ENCODE data around the gene NRXN3. TPM values are rescaled to one million over a fixed set of nuclear protein-coding genes. Genes with fewer than 3 reads are reported as not detected.

The NRXN3 gene
- total and polyA plus RNA-seq, 2 experiments from 2014 or later = 1.0 to 1.8 TPM

- H3K27ac ChIP-seq (ENCODE audit: low read depth) = no peak overlapping the region; the same call in 1 of the 2 replicates
- H3K4me3 Mint-ChIP-seq = no peak overlapping the region
These were observed 593.6 kb downstream of the NRXN3 start for GRCh38 chr14:78763746-78764145.

GRCh38 chr14:78764240-78764639 lies 594.1 kb downstream of the NRXN3 start:
- H3K27ac ChIP-seq (ENCODE audit: low read depth) = peak overlapping the region; percentile 84
- peak; percentile 51 for ATAC-seq
- H3K27ac Mint-ChIP-seq = peak overlapping the region; percentile 59
- TF ChIP-seq CREB1 (CRISPR knock-in tag; IDR thresholded peaks at IDR 0.05; ENCODE audit: low read depth) = no peak
- TF ChIP-seq CTCF (conservative IDR thresholded peaks at IDR 0.05; ENCODE audit: low read depth in 2 of 2) = no peak
- TF ChIP-seq NANOG (IDR thresholded peaks at IDR 0.05; ENCODE audit: borderline replicate concordance) = no peak
- TF ChIP-seq ETS1 (IDR thresholded peaks at IDR 0.05) = no peak
- TF ChIP-seq REST (IDR thresholded peaks at IDR 0.05; ENCODE audit: unreplicated experiment) = no peak
- TF ChIP-seq EZH2phosphoT487 (IDR thresholded peaks at IDR 0.05; ENCODE audit: unreplicated experiment) = no peak
- TF ChIP-seq JUNB (IDR thresholded peaks at IDR 0.05; ENCODE audit: unreplicated experiment) = no peak

More at GRCh38 chr14:78763746-78764145, 593.6 kb downstream of the NRXN3 start:
- 0 out of 2 replicates have a peak, but pooled peaks cover 4% of the 10 kb centered on the region for H3K9me2 ChIP-seq (ENCODE audit: insufficient read depth)
- no peaks in the 10 kb centered on the region for H3K27me3 Mint-ChIP-seq (ENCODE audit: insufficient read depth, low read depth, poor library complexity)
- no peaks in the 10 kb centered on the region for H3K79me2 ChIP-seq (replicated peaks; ENCODE audit: insufficient read depth)
- H3K4me3 ChIP-seq = no peak overlapping the region
- H3K4me2 ChIP-seq = no peak overlapping the region
- 0 out of 2 replicates have a peak, but pooled peaks cover 13% of the 10 kb centered on the region for H3K4me1 ChIP-seq (ENCODE audit: insufficient read depth)
- H3K27me3 ChIP-seq (ENCODE audit: insufficient read depth) = no peaks in the 10 kb centered on the region
- ATAC-seq = no peak
- no peak for TF ChIP-seq ETS1 (IDR thresholded peaks at IDR 0.05)
- no peak for TF ChIP-seq JUNB (IDR thresholded peaks at IDR 0.05; ENCODE audit: unreplicated experiment)
- no peak for TF ChIP-seq CTCF (conservative IDR thresholded peaks at IDR 0.05; ENCODE audit: low read depth in 2 of 2)
- no peak overlapping the region for H2AFZ ChIP-seq
- no peaks in the 10 kb centered on the region for H4K20me1 ChIP-seq (replicated peaks; ENCODE audit: insufficient read depth)
- no peaks in the 10 kb centered on the region for H3K9me3 Mint-ChIP-seq
- no peak overlapping the region for H3K27ac Mint-ChIP-seq
- no peaks in the 10 kb centered on the region; the same call in 1 of the 2 replicates for H3K36me3 ChIP-seq (ENCODE audit: insufficient read depth)
- no peak for DNase-seq (ENCODE audit: low spot score)
- H3K36me3 Mint-ChIP-seq (ENCODE audit: low read depth) = no peaks in the 10 kb centered on the region
- H3K4me1 Mint-ChIP-seq = peaks cover 26% of the 10 kb centered on the region
- H3F3A ChIP-seq (replicated peaks; ENCODE audit: low read depth) = no peaks in the 10 kb centered on the region

More at GRCh38 chr14:78764240-78764639, 594.1 kb downstream of the NRXN3 start:
- Histone ChIP-seq H3K4me3 (no peak overlapping the region), H3K9me2 (ENCODE audit: insufficient read depth) (0 out of 2 replicates have a peak, but pooled peaks cover 4% of the 10 kb centered on the region), H3K4me1 (ENCODE audit: insufficient read depth) (0 out of 2 replicates have a peak, but pooled peaks cover 13% of the 10 kb centered on the region), H3F3A (replicated peaks; ENCODE audit: low read depth) (no peaks in the 10 kb centered on the region), H3K27me3 (ENCODE audit: insufficient read depth) (no peaks in the 10 kb centered on the region), H3K36me3 (ENCODE audit: insufficient read depth) (no peaks in the 10 kb centered on the region; the same call in 1 of the 2 replicates), H2AFZ (no peak overlapping the region), H3K4me2 (peak overlapping the region; percentile 41; the same call in 1 of the 2 replicates), H4K20me1 (replicated peaks; ENCODE audit: insufficient read depth) (no peaks in the 10 kb centered on the region), H3K79me2 (replicated peaks; ENCODE audit: insufficient read depth) (no peaks in the 10 kb centered on the region)
- Mint-ChIP-seq H3K27me3 (ENCODE audit: insufficient read depth, low read depth, poor library complexity) (no peaks in the 10 kb centered on the region), H3K36me3 (ENCODE audit: low read depth) (no peaks in the 10 kb centered on the region), H3K9me3 (no peaks in the 10 kb centered on the region), H3K4me3 (no peak overlapping the region), H3K4me1 (peaks cover 26% of the 10 kb centered on the region)
- peak; percentile 16 for DNase-seq (ENCODE audit: low spot score)

All from GM23338 (cell line).